HL-60 (cell line): ENCODE measurements around the gene ADCK1.

Source experiments
- CTCF ChIP-seq: IDR thresholded peaks from one replicate; pipeline ENCODE4 v1.5.1; 2011; ENCODE audit warnings: low read length, control low read depth, inconsistent platforms; ENCODE audit not compliant: insufficient read depth
- GABPA ChIP-seq: IDR thresholded peaks from 2 replicates; pipeline ENCODE4 v1.6.1; 2012; ENCODE audit warnings: low read depth
- POLR2AphosphoS5 ChIP-seq: IDR thresholded peaks from 2 replicates; pipeline ENCODE4 v1.6.1; 2012; ENCODE audit warnings: low read depth
- REST ChIP-seq: IDR thresholded peaks from 2 replicates; pipeline ENCODE4 v1.6.1; 2012; ENCODE audit warnings: low read depth; ENCODE audit not compliant: insufficient replicate concordance
- SPI1 ChIP-seq: IDR thresholded peaks from 2 replicates; pipeline ENCODE4 v1.6.1; 2012; ENCODE audit warnings: low read depth, mild to moderate bottlenecking, borderline replicate concordance

DNA sequence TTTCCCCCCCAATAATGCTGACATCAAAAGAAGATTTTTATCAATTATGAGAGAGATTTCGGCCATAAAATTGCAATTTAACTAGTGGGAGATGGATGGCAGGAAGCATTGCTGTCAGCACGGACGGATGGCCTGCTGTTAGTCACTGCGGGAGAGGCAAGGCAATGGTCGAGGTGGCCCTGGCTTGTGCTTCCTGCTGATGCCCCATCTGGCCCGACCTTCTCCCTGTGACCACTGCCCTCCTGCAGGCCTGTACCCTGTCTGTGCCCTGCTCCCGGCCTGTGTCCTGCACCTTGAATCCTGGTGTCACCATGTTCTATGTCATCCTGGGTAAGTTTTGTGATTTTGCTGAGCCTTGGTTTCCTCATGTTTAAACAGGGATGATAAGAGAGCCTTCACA, 67.6 kb downstream of the ADCK1 start:
- TF ChIP-seq CTCF = no peak
- no peak for TF ChIP-seq SPI1
- TF ChIP-seq GABPA = no peak
- TF ChIP-seq REST = no peak
- TF ChIP-seq POLR2AphosphoS5 = no peak
